ENCODE measurements around the gene MRPS14.

MRPS14 gene

DNA sequence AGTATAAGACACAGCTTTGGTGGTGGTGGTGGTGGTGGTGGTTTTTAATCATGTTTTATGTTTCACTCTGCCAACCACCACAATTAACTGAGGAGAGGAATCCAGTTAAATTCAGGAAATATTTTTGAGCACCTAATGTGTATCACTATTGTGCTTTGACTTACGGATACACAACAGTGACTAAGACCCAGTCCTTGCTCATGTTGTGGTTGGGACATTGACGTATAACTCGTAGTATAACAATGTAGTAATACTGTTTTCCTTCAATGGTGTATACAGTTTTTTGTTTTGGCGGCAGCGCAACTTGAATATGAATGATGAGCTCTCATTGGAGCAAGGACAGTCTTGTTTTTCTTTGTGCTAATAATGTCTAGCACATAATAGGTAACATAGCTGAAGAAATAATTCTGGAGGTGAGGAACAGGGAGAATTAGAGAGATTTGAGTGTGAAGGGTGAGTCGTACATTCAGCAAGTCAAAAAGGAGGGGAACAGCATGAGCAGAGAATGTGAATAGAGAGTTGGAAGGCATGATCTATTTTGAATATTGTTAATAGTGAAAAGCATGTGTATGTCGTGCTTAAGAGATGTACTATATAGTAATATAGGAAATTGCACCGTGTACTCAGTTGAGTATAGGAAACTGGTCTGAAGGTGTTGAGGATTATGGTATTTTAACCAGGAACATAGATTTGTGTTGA lies 18.0 kb downstream of the MRPS14 start:
- Histone ChIP-seq H3K4me1 (ENCODE audit: insufficient read depth, low read length) (peaks cover 8% of the 10 kb centered on the region), H3K36me3 (ENCODE audit: insufficient read depth, low read length) (peaks cover 50% of the 10 kb centered on the region), H3K9me3 (ENCODE audit: low read length) (no peaks in the 10 kb centered on the region), H2AFZ (ENCODE audit: low read depth, low read length) (no peak overlapping the region), H3K4me3 (ENCODE audit: low read length) (no peak overlapping the region), H3K27me3 (ENCODE audit: insufficient read depth, low read length) (no peaks in the 10 kb centered on the region)

GRCh38 chr1:175003521-175003920 lies 19.7 kb downstream of the MRPS14 start:
- peaks cover 8% of the 10 kb centered on the region for H3K4me1 ChIP-seq (ENCODE audit: insufficient read depth, low read length)
- no peaks in the 10 kb centered on the region for H3K9me3 ChIP-seq (ENCODE audit: low read length)
- no peaks in the 10 kb centered on the region for H3K27me3 ChIP-seq (ENCODE audit: insufficient read depth, low read length)
- H3K36me3 ChIP-seq (ENCODE audit: insufficient read depth, low read length), result peaks cover 35% of the 10 kb centered on the region
- H2AFZ ChIP-seq (ENCODE audit: low read depth, low read length), result no peak overlapping the region
- H3K4me3 ChIP-seq (ENCODE audit: low read length), result no peak overlapping the region

GRCh38 chr1:175002910-175003517 lies 20.2 kb downstream of the MRPS14 start:
- no peak overlapping the region for H3K4me3 ChIP-seq (ENCODE audit: low read length)
- no peaks in the 10 kb centered on the region for H3K27me3 ChIP-seq (ENCODE audit: insufficient read depth, low read length)
- no peak overlapping the region for H2AFZ ChIP-seq (ENCODE audit: low read depth, low read length)
- no peaks in the 10 kb centered on the region for H3K9me3 ChIP-seq (ENCODE audit: low read length)
- H3K4me1 ChIP-seq (ENCODE audit: insufficient read depth, low read length), result peaks cover 10% of the 10 kb centered on the region
- H3K36me3 ChIP-seq (ENCODE audit: insufficient read depth, low read length), result peaks cover 30% of the 10 kb centered on the region

DNA sequence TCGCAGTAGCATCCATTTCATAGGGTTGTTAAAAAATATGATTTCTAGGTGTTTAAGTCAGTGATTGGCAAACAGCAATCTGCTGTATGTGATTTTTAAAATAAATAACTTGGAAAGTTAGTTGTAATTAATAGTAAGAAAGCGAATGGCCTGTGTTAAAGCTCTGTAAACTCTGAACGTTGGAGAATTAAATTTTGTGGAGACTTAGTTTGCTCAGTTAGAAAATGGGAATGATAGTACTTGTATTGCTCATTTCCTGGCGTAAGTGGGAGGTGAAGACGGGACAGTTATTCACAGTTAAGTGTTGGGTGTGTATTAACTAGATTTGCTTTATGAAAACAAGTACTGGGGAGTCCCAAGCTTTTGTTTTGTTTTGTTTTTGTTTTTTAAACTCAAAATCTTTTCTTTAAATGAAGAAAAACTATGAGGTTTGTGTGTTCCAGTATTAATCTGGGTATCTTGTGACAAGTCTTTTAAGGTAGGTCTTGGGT lies 22.5 kb downstream of the MRPS14 start:
- peak overlapping the region; percentile 81 for H3K4me3 ChIP-seq (ENCODE audit: low read length)
- H3K27me3 ChIP-seq (ENCODE audit: insufficient read depth, low read length), result no peaks in the 10 kb centered on the region
- no peak overlapping the region for H2AFZ ChIP-seq (ENCODE audit: low read depth, low read length)
- H3K36me3 ChIP-seq (ENCODE audit: insufficient read depth, low read length), result peaks cover 9% of the 10 kb centered on the region
- H3K4me1 ChIP-seq (ENCODE audit: insufficient read depth, low read length), result peaks cover 13% of the 10 kb centered on the region
- H3K9me3 ChIP-seq (ENCODE audit: low read length), result no peaks in the 10 kb centered on the region

DNA sequence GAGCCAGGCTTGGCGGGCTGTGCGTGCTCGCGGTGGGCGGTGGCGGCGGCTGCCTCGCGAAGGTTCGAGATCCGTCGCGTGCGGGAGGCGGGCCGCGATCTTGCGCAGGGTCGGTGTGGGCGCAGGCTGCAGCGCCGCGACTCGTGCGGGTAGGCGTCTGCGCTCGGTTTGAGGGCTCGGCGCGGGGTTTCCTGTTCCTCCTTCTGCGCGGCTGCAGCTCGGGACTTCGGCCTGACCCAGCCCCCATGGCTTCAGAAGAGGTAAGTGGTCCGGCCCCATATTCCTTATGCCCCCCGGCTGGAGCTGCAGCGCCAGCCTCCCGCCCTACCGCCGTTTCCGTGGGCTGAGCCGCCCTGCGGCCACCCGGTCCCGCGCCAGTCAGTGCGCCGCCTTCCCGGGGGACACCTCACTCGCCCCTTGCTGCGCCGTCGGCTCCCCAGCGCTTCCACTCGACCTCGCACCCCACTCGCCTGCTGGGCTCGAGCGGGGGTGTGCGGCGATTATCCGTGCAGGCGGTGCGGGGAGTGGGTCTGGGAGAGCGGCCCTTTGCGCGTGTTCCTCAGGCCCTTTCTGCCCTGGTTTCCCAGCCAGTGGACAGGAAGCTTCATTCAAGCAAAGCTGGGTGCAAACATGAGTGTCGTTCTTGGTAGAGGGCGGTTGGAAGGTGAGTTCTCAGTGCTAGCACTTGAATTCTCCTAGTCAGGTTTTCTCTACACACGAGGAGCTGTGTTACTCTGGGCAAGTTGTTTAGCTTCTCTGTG lies 23.1 kb downstream of the MRPS14 start, which contains the start of gene CACYBP:
CACYBP (plus strand) TSS at position 12 of the 761 bp plus-strand sequence; CDS start at position 246, 234 bp downstream.
- Histone ChIP-seq H3K9me3 (ENCODE audit: low read length) (no peaks in the 10 kb centered on the region), H3K4me1 (ENCODE audit: insufficient read depth, low read length) (peaks cover 13% of the 10 kb centered on the region), H3K4me3 (ENCODE audit: low read length) (peak within 1 kb of the TSS; percentile 81), H2AFZ (ENCODE audit: low read depth, low read length) (peak within 1 kb of the TSS; percentile 77), H3K36me3 (ENCODE audit: insufficient read depth, low read length) (peaks cover 3% of the 10 kb centered on the region), H3K27me3 (ENCODE audit: insufficient read depth, low read length) (no peaks in the 10 kb centered on the region)

GRCh38 chr1:174999216-174999935 lies 23.8 kb downstream of the MRPS14 start:
- no peaks in the 10 kb centered on the region for H3K27me3 ChIP-seq (ENCODE audit: insufficient read depth, low read length)
- H2AFZ ChIP-seq (ENCODE audit: low read depth, low read length), result peak overlapping the region; percentile 77
- H3K36me3 ChIP-seq (ENCODE audit: insufficient read depth, low read length), result no peaks in the 10 kb centered on the region
- no peaks in the 10 kb centered on the region for H3K9me3 ChIP-seq (ENCODE audit: low read length)
- peak overlapping the region; percentile 81 for H3K4me3 ChIP-seq (ENCODE audit: low read length)
- peaks cover 13% of the 10 kb centered on the region for H3K4me1 ChIP-seq (ENCODE audit: insufficient read depth, low read length)

GRCh38 chr1:174998569-174999215 lies 24.5 kb downstream of the MRPS14 start:
- no peaks in the 10 kb centered on the region for H3K27me3 ChIP-seq (ENCODE audit: insufficient read depth, low read length)
- H3K4me1 ChIP-seq (ENCODE audit: insufficient read depth, low read length), result peaks cover 13% of the 10 kb centered on the region
- no peaks in the 10 kb centered on the region for H3K36me3 ChIP-seq (ENCODE audit: insufficient read depth, low read length)
- H2AFZ ChIP-seq (ENCODE audit: low read depth, low read length), result peak overlapping the region; percentile 77
- H3K9me3 ChIP-seq (ENCODE audit: low read length), result no peaks in the 10 kb centered on the region
- peak overlapping the region; percentile 81 for H3K4me3 ChIP-seq (ENCODE audit: low read length)

DNA sequence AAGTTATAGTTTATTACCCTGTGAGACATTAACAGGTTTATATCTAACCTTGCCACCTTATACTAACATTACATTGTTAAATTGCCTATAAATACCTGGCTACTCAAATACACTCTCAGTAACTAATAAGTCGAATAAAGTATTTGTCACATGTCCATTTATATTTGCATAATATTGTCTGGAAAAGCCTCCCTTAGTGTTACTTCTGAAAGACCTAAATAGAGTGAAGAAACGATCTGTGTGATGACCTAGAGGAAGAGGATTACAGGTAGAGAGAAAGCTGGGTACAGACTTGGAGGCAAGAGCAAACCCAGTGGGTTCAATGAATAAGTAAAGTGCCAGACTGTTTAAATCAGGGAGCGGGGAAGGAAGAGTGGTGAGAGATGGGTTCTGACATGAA lies 26.2 kb downstream of the MRPS14 start:
- H3K4me3 ChIP-seq (ENCODE audit: low read length), result no peak overlapping the region
- H2AFZ ChIP-seq (ENCODE audit: low read depth, low read length), result no peak overlapping the region
- no peaks in the 10 kb centered on the region for H3K36me3 ChIP-seq (ENCODE audit: insufficient read depth, low read length)
- no peaks in the 10 kb centered on the region for H3K9me3 ChIP-seq (ENCODE audit: low read length)
- peaks cover 13% of the 10 kb centered on the region for H3K4me1 ChIP-seq (ENCODE audit: insufficient read depth, low read length)
- H3K27me3 ChIP-seq (ENCODE audit: insufficient read depth, low read length), result no peaks in the 10 kb centered on the region

GRCh38 chr1:174996476-174996875 lies 26.7 kb downstream of the MRPS14 start:
- Histone ChIP-seq H3K36me3 (ENCODE audit: insufficient read depth, low read length) (no peaks in the 10 kb centered on the region), H3K4me3 (ENCODE audit: low read length) (no peak overlapping the region), H3K9me3 (ENCODE audit: low read length) (no peaks in the 10 kb centered on the region), H3K27me3 (ENCODE audit: insufficient read depth, low read length) (no peaks in the 10 kb centered on the region), H3K4me1 (ENCODE audit: insufficient read depth, low read length) (peaks cover 12% of the 10 kb centered on the region), H2AFZ (ENCODE audit: low read depth, low read length) (no peak overlapping the region)

DNA sequence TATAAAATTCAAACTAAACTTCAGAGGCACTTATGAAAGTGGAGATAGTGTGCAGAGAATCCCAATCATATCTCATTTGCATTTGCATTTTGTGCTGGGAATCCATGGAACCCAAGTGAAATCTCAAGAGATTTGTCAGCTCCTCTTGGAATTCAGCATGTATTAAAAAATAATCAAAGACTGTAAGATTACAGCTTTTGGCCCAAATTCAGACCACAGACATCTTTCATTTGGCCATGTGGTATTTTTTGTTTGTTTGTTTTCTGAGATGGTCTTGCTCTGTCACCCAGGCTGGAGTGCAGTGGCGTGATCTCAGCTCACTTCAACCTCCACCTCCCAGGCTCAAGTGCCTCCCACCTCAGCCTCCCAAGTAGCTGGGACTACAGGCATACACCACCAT lies 27.3 kb downstream of the MRPS14 start:
- H3K27me3 ChIP-seq (ENCODE audit: insufficient read depth, low read length), result no peaks in the 10 kb centered on the region
- no peaks in the 10 kb centered on the region for H3K9me3 ChIP-seq (ENCODE audit: low read length)
- no peaks in the 10 kb centered on the region for H3K36me3 ChIP-seq (ENCODE audit: insufficient read depth, low read length)
- no peak overlapping the region for H2AFZ ChIP-seq (ENCODE audit: low read depth, low read length)
- no peak overlapping the region for H3K4me3 ChIP-seq (ENCODE audit: low read length)
- H3K4me1 ChIP-seq (ENCODE audit: insufficient read depth, low read length), result peaks cover 7% of the 10 kb centered on the region

DNA sequence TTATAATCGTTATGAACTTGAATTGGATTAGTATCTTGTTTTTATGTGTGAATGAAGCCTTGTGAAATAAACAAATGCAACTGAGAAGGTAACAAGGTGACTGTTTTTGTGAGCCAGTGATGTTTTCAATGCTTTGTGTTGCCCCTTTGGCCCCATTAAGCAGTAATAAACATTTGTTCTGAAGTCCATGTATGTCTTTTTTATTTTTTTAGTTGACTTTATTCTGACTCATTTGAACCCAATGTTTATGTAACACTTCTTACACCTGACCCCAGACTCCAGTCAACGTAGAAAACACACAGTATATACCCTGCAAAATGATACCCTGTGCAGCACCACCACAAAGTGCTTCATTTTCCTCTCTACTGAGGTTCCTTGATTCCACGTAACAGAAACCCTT lies 28.1 kb downstream of the MRPS14 start:
- Histone ChIP-seq H3K36me3 (ENCODE audit: insufficient read depth, low read length) (peaks cover 5% of the 10 kb centered on the region), H3K27me3 (ENCODE audit: insufficient read depth, low read length) (no peaks in the 10 kb centered on the region), H3K4me1 (ENCODE audit: insufficient read depth, low read length) (peaks cover 5% of the 10 kb centered on the region), H3K9me3 (ENCODE audit: low read length) (no peaks in the 10 kb centered on the region), H2AFZ (ENCODE audit: low read depth, low read length) (no peak overlapping the region), H3K4me3 (ENCODE audit: low read length) (no peak overlapping the region)

DNA sequence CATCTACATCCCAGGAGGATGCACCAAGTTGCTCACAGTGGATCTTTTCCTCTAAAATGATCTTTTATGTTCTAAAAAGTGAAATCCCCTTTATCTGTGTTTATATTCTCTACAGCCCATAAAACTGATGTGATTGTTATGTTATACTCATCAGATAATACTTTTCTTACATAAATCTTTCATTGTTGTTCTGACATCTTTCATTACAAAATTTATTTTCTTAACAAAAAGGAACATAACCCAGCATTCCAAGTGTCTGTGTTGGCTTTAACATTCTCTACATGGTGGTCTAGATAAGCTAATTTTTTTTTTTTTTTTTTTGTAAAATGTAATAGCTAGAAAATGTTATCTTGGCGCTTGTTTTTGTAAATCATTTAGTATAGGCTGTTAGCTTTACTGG lies 31.8 kb downstream of the MRPS14 start:
- H3K27me3 ChIP-seq (ENCODE audit: insufficient read depth, low read length), result no peaks in the 10 kb centered on the region
- H3K36me3 ChIP-seq (ENCODE audit: insufficient read depth, low read length), result peaks cover 5% of the 10 kb centered on the region
- H3K4me3 ChIP-seq (ENCODE audit: low read length), result no peak overlapping the region
- H3K4me1 ChIP-seq (ENCODE audit: insufficient read depth, low read length), result no peaks in the 10 kb centered on the region
- H2AFZ ChIP-seq (ENCODE audit: low read depth, low read length), result no peak overlapping the region
- H3K9me3 ChIP-seq (ENCODE audit: low read length), result no peaks in the 10 kb centered on the region
